ENCODE data around the gene CDC25B.

CDC25B gene

GRCh38 chr20:3753501-3754275 lies 42.4 kb upstream of the CDC25B start:
- 95 to 97% methylated on average over 14 to 16 of the region's 26 CpGs for WGBS, 2 experiments (ENCODE audit: insufficient coverage in 2 of 2)
- Histone ChIP-seq H3K36me3 (ENCODE audit: control insufficient read depth, insufficient read depth, low read length) (peaks cover 18% of the 10 kb centered on the region), H3K27ac (ENCODE audit: low read depth, low read length, severe bottlenecking) (no peak overlapping the region), H3K4me1 (ENCODE audit: control insufficient read depth, insufficient read depth, low read length, poor library complexity, severe bottlenecking) (peaks cover 6% of the 10 kb centered on the region), H3K9me3 (ENCODE audit: control insufficient read depth, low read length) (no peaks in the 10 kb centered on the region), H3K4me3 (ENCODE audit: extremely low read depth, insufficient read depth, low read length, poor library complexity, severe bottlenecking) (no peak overlapping the region)

- H3K4me3 ChIP-seq (ENCODE audit: extremely low read depth, insufficient read depth, low read length, poor library complexity, severe bottlenecking), result no peak overlapping the region
- WGBS, 2 experiments (ENCODE audit: insufficient coverage in 2 of 2), result 92 to 95% methylated on average over 12 to 15 of the region's 16 CpGs
- no peak overlapping the region for H3K27ac ChIP-seq (ENCODE audit: low read depth, low read length, severe bottlenecking)
- peaks cover 6% of the 10 kb centered on the region for H3K4me1 ChIP-seq (ENCODE audit: control insufficient read depth, insufficient read depth, low read length, poor library complexity, severe bottlenecking)
- H3K9me3 ChIP-seq (ENCODE audit: control insufficient read depth, low read length), result no peaks in the 10 kb centered on the region
- H3K36me3 ChIP-seq (ENCODE audit: control insufficient read depth, insufficient read depth, low read length), result peaks cover 18% of the 10 kb centered on the region
These were observed 41.9 kb upstream of the CDC25B start for GRCh38 chr20:3754276-3754630.

- WGBS, 2 experiments (ENCODE audit: insufficient coverage in 2 of 2), result 90 to 96% methylated on average over 4 to 5 of the region's 7 CpGs
- Histone ChIP-seq H3K4me1 (ENCODE audit: control insufficient read depth, insufficient read depth, low read length, poor library complexity, severe bottlenecking) (peaks cover 2% of the 10 kb centered on the region), H3K9me3 (ENCODE audit: control insufficient read depth, low read length) (no peaks in the 10 kb centered on the region), H3K36me3 (ENCODE audit: control insufficient read depth, insufficient read depth, low read length) (peaks cover 26% of the 10 kb centered on the region), H3K4me3 (ENCODE audit: extremely low read depth, insufficient read depth, low read length, poor library complexity, severe bottlenecking) (no peak overlapping the region), H3K27ac (ENCODE audit: low read depth, low read length, severe bottlenecking) (no peak overlapping the region)
These were observed 40.8 kb upstream of the CDC25B start for GRCh38 chr20:3755269-3755668.

GRCh38 chr20:3755814-3756480 lies 40.2 kb upstream of the CDC25B start:
- Histone ChIP-seq H3K36me3 (ENCODE audit: control insufficient read depth, insufficient read depth, low read length) (peaks cover 26% of the 10 kb centered on the region), H3K4me1 (ENCODE audit: control insufficient read depth, insufficient read depth, low read length, poor library complexity, severe bottlenecking) (no peaks in the 10 kb centered on the region), H3K27ac (ENCODE audit: low read depth, low read length, severe bottlenecking) (no peak overlapping the region), H3K4me3 (ENCODE audit: extremely low read depth, insufficient read depth, low read length, poor library complexity, severe bottlenecking) (no peak overlapping the region), H3K9me3 (ENCODE audit: control insufficient read depth, low read length) (no peaks in the 10 kb centered on the region)
- whole genome bisulfite sequencing, 2 experiments (ENCODE audit: insufficient coverage in 2 of 2), result 89 to 92% methylated on average over 5 of the region's 5 CpGs

GRCh38 chr20:3757268-3757667 lies 38.8 kb upstream of the CDC25B start:
- peaks cover 34% of the 10 kb centered on the region for H3K36me3 ChIP-seq (ENCODE audit: control insufficient read depth, insufficient read depth, low read length)
- no peaks in the 10 kb centered on the region for H3K4me1 ChIP-seq (ENCODE audit: control insufficient read depth, insufficient read depth, low read length, poor library complexity, severe bottlenecking)
- H3K9me3 ChIP-seq (ENCODE audit: control insufficient read depth, low read length), result no peaks in the 10 kb centered on the region
- H3K27ac ChIP-seq (ENCODE audit: low read depth, low read length, severe bottlenecking), result no peak overlapping the region
- no peak overlapping the region for H3K4me3 ChIP-seq (ENCODE audit: extremely low read depth, insufficient read depth, low read length, poor library complexity, severe bottlenecking)
- WGBS, 2 experiments (ENCODE audit: insufficient coverage in 2 of 2), result no CpG with 5 or more reads among the region's 2 CpGs

GRCh38 chr20:3758566-3758965 lies 37.5 kb upstream of the CDC25B start:
- no peak overlapping the region for H3K4me3 ChIP-seq (ENCODE audit: extremely low read depth, insufficient read depth, low read length, poor library complexity, severe bottlenecking)
- peaks cover 34% of the 10 kb centered on the region for H3K36me3 ChIP-seq (ENCODE audit: control insufficient read depth, insufficient read depth, low read length)
- WGBS, 2 experiments (ENCODE audit: insufficient coverage in 2 of 2), result 91 to 96% methylated on average over 5 to 7 of the region's 11 CpGs
- no peaks in the 10 kb centered on the region for H3K4me1 ChIP-seq (ENCODE audit: control insufficient read depth, insufficient read depth, low read length, poor library complexity, severe bottlenecking)
- no peaks in the 10 kb centered on the region for H3K9me3 ChIP-seq (ENCODE audit: control insufficient read depth, low read length)
- H3K27ac ChIP-seq (ENCODE audit: low read depth, low read length, severe bottlenecking), result no peak overlapping the region

- Histone ChIP-seq H3K4me3 (ENCODE audit: extremely low read depth, insufficient read depth, low read length, poor library complexity, severe bottlenecking) (no peak overlapping the region), H3K9me3 (ENCODE audit: control insufficient read depth, low read length) (no peaks in the 10 kb centered on the region), H3K36me3 (ENCODE audit: control insufficient read depth, insufficient read depth, low read length) (peaks cover 34% of the 10 kb centered on the region), H3K27ac (ENCODE audit: low read depth, low read length, severe bottlenecking) (no peak overlapping the region), H3K4me1 (ENCODE audit: control insufficient read depth, insufficient read depth, low read length, poor library complexity, severe bottlenecking) (no peaks in the 10 kb centered on the region)
- WGBS, 2 experiments (ENCODE audit: insufficient coverage in 2 of 2), result 82% methylated on average over 8 to 9 of the region's 11 CpGs
These were observed 36.7 kb upstream of the CDC25B start for GRCh38 chr20:3759316-3759823.

GRCh38 chr20:3759884-3760283 lies 36.2 kb upstream of the CDC25B start:
- WGBS, 2 experiments (ENCODE audit: insufficient coverage in 2 of 2), result 89 to 95% methylated on average over 8 to 11 of the region's 11 CpGs
- Histone ChIP-seq H3K4me1 (ENCODE audit: control insufficient read depth, insufficient read depth, low read length, poor library complexity, severe bottlenecking) (no peaks in the 10 kb centered on the region), H3K27ac (ENCODE audit: low read depth, low read length, severe bottlenecking) (no peak overlapping the region), H3K9me3 (ENCODE audit: control insufficient read depth, low read length) (no peaks in the 10 kb centered on the region), H3K36me3 (ENCODE audit: control insufficient read depth, insufficient read depth, low read length) (peaks cover 34% of the 10 kb centered on the region), H3K4me3 (ENCODE audit: extremely low read depth, insufficient read depth, low read length, poor library complexity, severe bottlenecking) (no peak overlapping the region)

GRCh38 chr20:3760655-3761348 lies 35.3 kb upstream of the CDC25B start:
- H3K4me3 ChIP-seq (ENCODE audit: extremely low read depth, insufficient read depth, low read length, poor library complexity, severe bottlenecking), result no peak overlapping the region

GRCh38 chr20:3763671-3764601 lies 32.2 kb upstream of the CDC25B start:
- H3K36me3 ChIP-seq (ENCODE audit: control insufficient read depth, insufficient read depth, low read length), result peaks cover 16% of the 10 kb centered on the region

More at GRCh38 chr20:3760655-3761348, 35.3 kb upstream of the CDC25B start:
- Histone ChIP-seq H3K4me1 (ENCODE audit: control insufficient read depth, insufficient read depth, low read length, poor library complexity, severe bottlenecking) (no peaks in the 10 kb centered on the region), H3K36me3 (ENCODE audit: control insufficient read depth, insufficient read depth, low read length) (peaks cover 34% of the 10 kb centered on the region), H3K27ac (ENCODE audit: low read depth, low read length, severe bottlenecking) (peak overlapping the region; percentile 10), H3K9me3 (ENCODE audit: control insufficient read depth, low read length) (no peaks in the 10 kb centered on the region)
- 90% methylated on average over 7 to 8 of the region's 10 CpGs for WGBS, 2 experiments (ENCODE audit: insufficient coverage in 2 of 2)

More at GRCh38 chr20:3763671-3764601, 32.2 kb upstream of the CDC25B start:
- H3K4me3 ChIP-seq (ENCODE audit: extremely low read depth, insufficient read depth, low read length, poor library complexity, severe bottlenecking), result no peak overlapping the region
- WGBS, 2 experiments (ENCODE audit: insufficient coverage in 2 of 2), result 88 to 96% methylated on average over 8 of the region's 8 CpGs
- no peaks in the 10 kb centered on the region for H3K9me3 ChIP-seq (ENCODE audit: control insufficient read depth, low read length)
- H3K27ac ChIP-seq (ENCODE audit: low read depth, low read length, severe bottlenecking), result no peak overlapping the region
- H3K4me1 ChIP-seq (ENCODE audit: control insufficient read depth, insufficient read depth, low read length, poor library complexity, severe bottlenecking), result peaks cover 10% of the 10 kb centered on the region

Measured in mesodermal cell (in vitro differentiated cells).